Left forelimb (tissue), 1 donor: ENCODE measurements around the gene MICAL2.

Experiments
- DNase-seq: peaks from one replicate; pipeline ENCODE4 v3.0.0-alpha.2; 2018; ENCODE audit warnings: low spot score

The MICAL2 gene

DNA sequence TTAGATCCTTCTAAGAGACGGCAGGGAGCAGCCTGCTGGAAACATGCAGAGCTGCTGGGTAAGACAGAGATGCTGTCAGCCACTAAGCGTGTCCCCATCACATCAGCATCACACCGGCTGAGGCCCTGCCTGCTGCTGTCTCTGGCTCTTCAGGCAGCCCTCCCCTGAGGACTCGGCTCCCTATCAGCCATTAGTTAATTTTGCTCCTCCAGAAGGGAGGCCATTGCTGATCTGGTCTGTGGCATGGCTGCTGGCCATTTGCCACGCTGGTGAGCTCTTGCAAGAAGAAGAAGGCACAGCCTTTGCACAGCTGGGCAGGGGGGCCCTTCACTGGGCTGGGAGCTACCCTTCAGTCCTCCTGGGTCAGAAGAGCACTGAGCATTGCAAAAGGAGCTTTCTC, 135.8 kb downstream of the MICAL2 start:
- no peak for DNase-seq

DNA sequence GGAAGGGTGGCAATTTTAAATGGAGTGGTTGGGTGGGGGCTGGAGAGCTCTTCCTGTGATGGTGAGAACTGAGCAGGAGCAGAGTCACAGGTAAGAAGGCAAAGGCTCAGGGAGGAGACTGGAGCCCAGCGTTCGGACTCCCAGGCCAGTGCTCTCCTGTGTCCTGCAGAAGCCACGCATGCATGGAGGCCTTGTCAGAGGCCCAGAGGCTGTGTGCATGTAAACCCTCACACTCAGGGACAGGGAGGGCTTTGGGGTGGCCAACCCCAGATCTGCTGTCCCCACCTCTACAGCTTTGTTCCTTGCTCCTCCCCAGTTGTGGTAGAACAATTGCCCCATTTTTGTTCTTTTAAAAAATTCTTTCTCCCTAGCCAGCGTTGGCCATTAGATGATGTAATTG, 136.6 kb downstream of the MICAL2 start:
- DNase-seq, result no peak

DNA sequence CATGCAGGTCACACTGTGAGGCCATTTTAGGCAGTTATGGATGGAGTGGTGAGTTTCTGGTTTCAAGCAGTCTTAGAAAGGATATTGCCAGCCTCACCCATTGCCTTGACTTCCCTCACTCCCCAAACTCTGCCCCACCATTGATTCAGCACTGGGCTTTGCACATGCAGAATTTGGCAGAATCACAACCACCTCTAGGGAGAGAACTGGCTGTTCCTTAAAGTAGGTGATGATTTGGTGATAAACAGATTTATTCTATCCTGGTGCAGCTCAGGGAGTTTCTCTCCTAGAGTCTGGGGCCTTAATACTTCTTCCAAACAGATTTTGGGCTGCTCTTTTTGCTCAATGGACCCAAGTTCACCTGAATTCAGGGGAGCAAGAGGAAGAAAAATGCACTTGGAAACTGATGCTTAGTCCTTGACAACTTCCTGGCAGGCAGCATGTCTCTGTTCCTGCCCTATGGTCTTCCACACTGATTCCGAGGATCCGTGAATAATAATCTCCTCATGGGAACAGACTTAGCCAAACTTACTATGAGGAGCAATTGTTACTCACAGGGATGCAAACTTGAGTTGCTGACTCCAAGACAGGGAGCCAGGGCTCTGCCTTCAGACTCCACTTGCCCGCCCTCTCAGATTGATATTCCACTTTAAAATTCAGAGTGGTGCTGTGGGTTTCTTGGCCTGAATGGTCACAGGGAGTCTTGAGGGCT, 137.3 kb downstream of the MICAL2 start:
- DNase-seq, result no peak

DNA sequence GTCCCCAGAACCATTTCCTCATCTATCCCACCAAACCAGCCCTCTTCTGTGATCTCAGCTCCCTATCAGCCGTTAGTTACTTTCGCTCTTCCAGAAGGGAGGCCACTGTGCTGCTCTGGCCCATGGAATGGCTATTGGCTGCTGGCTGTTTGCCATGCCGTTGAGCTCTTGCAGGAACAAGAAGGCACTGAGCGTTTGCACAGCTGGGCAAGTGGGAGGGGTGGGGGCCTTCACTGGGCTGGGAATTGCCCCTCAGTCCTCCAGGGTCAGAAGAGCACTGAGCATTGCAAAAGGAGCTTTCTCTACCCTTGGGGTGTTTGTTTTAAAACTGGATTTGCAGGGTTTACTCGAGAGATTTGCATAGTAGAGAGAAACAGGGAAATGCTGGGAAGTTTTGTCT, 137.9 kb downstream of the MICAL2 start:
- no peak for DNase-seq

DNA sequence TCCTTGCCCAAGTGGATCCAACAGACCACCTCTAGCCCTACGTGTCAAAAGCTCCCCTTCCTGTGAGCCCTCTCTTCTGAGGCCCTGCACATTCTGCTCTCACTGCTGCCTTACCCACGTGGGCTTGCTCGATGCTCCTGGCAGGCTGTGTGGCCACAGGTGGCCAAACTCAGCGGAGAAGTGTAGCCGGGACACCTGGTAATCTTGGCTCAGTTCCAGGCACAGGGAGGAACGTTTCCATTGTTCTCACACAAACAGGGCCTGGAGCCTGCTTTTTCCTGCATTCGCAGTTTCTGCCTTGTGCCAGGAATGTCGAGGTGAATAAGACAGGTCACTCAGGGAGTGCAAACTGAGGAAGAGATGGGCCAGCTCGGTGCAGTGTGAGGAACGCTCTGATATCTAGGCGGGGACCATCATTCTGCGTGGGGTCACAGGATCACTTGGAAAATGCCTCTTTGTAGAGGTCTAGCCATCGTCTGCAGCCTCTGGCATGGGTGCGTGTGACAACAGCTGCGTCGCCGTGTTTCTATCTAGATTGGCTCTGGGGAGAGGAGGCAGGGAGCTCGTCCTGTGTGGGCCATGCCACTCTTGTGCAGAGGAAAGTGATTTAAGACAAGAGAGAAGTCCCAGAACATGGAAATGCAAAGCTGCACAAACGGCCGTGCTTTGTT, 139.3 kb downstream of the MICAL2 start:
- peak; percentile 80 for DNase-seq

DNA sequence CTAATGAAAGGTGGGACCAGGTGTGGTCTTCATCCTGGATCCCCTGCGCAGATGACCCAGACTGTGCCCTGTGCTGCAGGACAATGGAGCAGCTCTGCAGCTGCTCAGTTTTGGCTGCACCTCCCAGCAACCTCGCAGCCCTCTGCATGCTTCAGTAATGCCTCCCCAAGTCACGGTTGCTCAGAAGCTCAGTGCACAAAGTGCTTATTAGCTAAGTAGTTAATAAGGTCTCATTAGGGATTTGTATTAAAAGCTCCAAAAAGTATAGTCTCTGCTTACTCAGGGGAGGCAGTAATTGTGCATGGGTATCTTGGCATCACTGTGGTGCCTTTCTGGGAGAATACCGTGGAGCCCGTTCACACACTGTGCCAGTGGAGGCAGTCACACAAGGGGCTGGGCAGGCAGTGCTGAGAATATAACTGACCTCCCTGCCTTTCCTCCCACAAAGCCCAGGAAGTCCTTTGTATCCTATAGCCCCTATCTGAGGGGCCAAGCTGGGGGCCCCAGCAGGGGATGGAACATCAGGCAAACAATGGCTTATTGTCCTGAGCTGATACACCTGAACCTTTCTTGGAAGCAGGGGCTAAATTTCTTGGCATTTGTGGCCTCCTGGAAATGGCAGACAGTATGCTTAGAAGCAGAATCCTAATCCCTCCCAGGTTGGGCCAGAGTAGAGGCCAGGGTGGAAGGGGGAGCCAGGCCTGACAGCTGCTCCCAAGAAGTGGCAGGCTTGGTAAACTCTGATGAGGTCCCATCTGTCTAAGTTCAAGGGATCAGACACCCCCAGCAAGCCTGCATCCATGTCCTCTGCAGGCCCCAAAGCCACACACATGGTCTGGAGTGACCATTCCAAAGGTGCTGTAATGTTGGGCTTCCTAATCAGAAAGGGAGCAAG, 141.5 kb downstream of the MICAL2 start:
- DNase-seq, result no peak

DNA sequence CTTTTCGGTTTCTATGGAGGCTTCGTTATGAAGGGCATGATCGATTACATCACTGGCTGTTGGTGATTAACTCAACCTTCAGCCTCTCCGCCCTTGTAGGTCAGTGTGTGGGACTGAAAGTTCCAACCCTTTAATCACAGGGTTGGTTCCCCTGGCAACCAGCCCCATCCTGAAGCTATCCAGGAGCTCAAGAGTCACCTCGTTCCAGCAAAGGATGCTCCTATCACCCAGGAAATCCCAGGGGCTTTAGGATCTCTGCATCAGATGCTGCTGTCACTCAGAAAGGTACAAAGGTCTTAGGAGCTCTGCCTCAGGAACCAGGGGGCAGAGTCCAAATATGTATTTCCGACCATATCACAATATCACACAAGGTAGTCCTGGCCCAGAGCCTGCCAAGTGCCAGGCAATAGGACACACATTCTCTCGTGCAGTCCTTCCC, 143.5 kb downstream of the MICAL2 start:
- no peak for DNase-seq

DNA sequence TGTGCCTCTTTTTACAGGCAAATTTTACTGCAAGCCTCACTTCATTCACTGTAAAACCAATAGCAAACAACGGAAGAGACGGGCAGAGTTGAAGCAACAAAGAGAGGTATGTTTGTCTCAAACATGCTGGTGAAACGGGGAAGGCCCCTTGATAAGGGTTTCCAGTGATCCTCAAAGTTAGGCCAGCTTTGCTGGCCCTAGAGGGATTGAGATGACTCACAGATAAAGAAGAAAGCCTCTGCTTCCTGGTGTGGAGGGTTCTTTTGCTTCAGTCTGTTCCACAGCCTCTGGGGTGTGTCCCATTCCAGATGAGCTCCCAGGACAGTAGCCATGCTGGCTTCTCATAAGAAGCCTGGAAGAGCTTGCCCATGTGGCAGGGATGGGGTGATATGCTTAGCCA, 148.1 kb downstream of the MICAL2 start:
- no peak for DNase-seq

DNA sequence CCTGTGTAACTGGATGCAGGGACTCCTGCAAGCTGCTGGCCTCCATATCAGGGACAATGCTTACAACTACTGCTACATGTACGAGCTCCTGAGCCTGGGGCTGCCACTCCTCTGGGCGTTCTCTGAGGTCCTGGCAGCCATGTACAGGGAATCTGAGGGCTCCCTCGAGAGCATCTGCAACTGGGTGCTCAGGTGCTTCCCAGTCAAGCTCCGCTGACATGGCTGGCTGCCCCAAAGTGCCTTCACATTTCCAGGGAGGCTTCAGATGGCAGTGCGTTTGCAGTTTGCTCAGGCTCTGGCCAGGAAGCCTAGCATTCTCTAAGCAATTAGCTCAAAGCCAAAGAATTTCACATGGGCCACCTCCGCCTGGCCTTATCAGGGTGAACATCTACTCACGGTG, 149.6 kb downstream of the MICAL2 start:
- no peak for DNase-seq

DNA sequence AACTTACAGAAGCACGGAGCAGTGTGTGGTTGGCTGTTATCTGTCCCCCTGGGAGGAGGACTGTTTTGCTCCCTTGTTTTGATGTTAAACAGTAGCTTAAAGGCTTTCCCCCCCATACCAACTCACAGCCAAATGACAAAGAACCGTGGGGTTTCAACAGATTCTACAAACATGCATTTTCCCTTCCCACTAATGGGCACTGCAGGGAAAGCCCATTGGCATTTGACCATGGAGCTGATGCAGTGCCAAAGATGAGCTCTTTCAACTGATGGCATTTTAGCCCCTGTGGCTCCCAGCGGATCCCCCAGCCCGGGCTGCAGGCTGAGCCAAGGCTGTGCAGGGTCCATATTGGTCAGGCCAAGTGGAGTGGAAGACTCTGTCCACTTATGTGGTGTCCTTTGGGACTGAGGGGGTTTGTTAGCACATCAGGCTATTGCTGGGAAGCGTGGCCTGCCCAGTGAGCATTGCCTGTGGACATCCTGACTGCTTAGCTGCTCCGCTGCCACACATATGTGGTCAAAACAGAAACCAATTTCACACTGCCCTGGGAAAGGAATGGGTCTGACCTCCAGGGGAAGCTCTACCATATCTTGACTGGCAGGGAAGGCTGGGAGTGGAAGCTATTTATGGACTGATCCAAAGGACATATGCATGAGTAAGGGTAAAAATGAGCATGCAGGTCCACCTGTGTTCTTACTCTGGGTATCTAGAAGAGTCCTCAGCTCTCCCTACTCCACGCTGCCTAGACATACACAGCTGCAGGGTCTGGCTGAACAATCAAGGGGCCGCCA, 150.5 kb downstream of the MICAL2 start:
- no peak for DNase-seq

DNA sequence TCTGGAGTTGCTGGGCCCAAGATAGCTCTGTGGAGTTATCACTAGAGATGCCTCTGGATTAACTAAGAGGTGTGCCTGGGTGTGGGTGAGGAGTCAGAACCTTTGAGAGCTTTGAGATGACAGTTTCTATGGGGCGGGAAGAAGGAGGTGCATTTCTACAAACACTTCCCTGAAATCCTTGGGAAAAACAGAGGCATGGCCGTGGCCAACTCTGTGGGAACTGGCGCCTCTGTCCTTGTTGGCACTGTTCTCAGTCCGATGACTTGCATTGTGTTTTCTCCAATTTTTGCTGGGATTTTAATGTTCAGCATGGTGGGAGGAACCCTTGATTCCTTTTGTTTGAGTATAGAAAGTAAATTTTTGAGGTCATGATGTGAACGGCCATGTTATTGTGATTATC, 151.2 kb downstream of the MICAL2 start:
- no peak for DNase-seq

DNA sequence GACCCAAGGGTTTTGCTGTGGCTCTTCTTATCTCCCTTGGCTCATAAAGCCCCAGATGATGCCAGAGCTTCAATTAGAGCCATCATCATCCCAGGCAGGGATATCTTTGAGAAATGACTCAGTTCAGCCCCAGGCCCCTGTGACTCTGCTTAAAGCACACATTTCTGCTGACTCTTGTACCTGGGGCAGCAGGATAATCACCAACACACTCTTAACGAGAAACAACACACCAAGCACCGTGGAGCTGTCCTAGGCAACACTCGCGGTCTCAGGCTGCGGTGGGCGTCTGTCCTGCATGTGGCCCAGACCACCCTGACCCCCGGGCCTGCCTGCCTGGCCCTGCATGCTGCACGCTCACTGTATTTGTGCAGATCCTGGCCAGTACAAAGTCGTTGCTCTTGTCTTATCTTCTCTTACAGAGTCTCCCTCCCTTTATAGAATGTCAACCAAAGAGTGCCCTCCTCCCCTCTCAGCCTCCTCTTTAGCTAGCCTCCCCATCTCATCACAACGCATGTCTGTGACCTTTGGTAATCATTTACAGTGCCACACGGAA, 152.8 kb downstream of the MICAL2 start:
- no peak for DNase-seq

DNA sequence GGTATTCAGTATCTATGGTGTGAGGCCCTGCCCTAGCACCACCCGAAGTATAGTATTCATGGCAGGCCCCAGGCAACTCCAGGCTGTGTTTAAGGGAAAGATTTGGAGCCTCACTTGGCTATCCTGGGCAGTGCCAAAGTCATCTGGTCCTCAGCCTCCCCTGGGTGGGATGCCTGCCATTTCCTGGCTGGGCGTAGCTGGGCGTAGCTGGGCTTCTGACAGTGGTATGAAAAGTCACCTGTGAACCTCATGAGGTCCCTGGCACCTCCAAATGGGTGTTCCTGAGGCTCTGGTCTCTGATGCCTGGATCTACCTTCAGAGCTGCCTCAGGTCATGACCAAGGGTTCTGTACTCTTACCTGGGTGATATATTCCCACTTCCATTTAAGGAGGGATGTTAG, 154.0 kb downstream of the MICAL2 start:
- no peak for DNase-seq

DNA sequence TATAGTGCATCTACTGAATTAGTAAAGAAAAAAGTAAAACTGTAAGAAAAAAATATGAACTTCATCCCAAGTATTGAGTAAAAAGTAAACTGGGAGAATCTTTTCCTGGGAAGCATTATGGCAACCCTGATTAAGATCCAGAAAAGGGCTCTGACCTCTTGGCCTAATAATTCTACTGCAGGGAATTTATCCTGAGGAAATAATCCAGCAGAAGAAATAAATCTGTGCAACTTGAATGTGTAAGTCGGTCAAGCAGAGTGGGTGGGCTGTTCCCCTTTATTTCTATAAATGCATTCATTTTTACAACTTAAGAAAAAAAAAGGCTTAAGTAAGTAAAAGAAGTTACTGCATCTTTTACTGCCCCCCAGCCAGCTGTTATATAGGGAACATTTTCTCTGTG, 155.7 kb downstream of the MICAL2 start:
- DNase-seq, result no peak

DNA sequence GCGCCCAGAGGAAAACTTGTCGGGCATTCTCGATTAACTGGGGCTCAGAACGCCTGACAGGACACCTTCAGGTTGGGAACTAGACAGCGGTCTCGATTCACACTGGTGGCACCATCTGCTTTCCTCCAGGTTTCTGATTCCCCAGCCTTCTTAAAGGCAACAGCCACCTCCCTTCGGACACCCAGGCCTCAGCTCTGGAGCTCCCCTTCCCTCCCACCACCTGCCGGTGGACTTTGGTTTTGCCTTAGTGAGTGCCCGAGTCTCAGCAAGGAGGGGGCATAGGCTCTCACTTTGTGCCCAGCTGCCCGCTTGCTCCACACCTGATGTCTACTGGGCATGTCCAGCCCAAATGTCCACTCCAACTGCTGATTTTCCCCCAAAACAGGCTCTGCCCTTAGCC, 156.6 kb downstream of the MICAL2 start:
- no peak for DNase-seq

DNA sequence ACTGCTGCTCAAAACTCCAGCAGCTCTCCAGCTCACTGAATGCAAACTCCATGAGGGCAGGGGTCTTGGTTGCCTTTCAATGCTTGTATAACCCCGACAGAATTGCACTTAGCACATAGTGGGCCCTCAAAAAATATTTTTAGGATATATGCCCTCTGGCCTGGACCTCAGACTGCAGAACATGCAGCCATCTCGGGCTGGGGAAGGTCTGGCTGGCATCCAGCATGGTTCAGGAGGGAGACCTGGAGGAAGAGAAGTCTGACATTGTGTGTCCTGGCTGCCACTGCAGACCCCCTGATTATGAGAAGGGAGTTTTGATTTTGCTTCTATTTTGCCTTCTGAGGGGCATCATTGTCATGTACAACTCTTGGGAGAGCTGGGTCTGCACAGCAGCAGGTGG, 157.5 kb downstream of the MICAL2 start:
- DNase-seq, result no peak

DNA sequence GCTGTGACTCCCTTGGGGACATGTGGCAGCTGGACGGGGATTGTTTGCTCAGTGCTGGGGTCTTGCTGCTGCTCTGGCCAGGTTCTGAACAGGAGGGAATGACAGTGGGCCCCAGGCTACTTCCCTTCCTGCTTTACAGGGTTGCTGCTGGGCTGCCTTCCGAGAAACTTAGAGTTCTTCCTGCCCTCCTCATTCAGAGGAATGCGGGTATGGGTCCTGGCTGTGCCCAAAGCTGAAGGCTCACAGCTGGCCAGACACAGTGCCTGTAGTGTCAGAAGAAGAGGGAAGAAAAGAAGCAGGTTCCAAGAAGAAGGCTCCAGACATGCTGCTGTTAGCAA, 158.7 kb downstream of the MICAL2 start:
- DNase-seq, result no peak

DNA sequence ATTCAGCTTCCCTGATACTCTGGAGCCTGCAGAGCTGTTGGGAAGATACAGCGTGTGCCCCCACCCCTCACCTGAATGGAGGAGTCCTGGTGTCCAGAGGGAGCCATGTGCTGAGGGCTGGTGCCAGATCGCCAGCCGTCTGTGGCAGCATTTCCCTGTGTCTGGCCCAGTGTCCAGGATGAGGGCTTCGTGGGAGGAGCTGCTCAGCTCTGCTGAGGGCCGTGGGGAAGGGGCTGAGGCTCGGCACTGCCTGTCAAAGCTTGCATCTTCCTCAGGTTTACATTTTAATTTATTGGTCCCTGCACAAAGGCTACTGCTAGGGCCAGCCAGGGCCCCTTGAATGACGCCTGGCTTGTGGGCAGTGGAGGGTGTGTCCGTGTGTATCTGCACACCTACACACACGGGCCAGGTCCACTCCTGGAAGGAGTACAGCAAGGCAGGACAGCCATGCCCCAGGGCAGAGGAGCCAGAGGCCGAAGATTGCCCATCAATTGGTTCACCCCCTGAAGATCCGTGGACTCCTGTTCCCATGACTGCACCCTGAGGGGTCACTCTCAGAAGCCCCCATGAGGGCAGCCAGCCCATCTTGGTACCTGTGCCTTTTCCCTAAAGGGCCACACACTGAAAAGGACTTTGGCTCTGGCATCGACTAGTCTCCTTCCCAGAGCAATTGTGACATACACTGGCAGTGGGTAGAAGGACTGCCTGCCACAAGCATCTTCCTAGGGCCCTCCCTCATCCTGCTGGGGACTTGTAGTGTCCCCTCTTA, 159.2 kb downstream of the MICAL2 start:
- no peak for DNase-seq

DNA sequence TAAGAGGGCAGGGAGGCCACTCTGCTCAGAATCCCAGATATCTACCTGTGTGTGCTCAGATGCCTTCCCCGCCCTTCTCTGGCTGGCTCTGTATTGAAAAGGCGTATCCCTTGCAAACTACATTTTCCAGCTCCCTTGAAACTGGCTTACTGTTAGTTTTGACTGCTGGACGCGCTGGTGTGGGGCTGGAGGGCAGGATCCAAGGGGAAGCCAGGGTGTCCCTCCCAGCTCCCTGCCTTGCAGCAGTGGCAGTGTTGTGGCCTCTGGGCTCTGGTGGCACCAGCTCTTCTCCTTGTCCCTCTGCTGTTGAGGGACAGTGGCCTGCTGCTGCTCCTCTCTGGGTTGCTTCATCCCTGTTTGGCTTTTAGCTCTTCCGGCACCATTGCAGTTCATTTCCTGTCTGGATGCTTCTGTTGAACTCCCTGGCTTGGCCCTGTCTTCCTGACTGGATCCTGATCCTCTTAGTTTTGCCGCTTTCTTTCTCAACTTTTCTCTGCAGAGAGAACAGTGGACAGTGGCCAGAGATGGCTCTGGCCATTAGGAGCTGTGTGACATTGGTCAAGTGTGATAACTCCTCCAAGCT, 159.9 kb downstream of the MICAL2 start:
- no peak for DNase-seq

DNA sequence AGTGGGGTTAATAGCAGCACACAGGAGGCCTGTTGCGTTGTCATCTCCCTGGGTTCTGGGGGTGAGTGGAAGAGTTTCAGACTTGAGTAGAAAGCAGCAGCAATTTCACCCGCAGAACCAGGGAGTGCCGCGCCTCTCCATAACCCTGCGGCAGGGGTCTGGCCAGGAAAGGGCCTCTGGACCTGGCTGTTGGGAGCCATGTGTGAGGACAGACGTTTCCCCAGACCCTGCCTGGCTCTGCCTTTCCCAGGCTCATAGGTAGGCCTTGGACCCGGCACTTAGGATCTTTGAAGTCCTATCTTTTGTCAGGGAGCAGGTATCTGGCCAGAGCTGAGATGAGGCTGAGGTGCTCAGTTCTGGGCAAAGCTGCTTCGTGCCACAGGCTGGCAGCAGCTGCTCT, 160.4 kb downstream of the MICAL2 start:
- no peak for DNase-seq

DNA sequence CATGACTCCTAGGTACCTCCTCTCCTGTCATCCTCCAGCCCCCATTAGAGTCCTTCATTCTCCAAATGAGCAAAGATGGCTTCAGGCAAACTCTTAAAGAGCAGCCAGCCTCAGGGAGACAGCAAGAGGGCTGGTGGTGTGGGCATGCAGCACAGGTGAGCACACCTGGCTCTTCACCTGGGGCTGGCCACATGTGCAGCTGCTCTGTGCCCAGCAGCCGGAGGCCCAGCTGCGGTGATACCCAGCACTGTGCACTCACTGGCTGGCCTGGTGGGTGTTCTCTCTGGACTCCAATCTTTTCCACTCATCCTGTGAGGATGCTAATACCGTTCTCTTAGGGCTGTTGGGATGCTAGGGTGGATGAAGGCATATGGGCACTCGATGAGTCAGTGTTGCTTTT, 160.9 kb downstream of the MICAL2 start:
- DNase-seq, result no peak
